Measurements from ENCODE around the gene SSC4D.

GRCh38 chr7:76353744-76354143, 55.8 kb downstream of the SSC4D start:
- TF ChIP-seq CTCF (IDR thresholded peaks at IDR 0.05): no peak
- no peak for TF ChIP-seq POLR2AphosphoS5 (IDR thresholded peaks at IDR 0.05)
